Endothelial cell (in vitro differentiated cells): ENCODE data around the gene PLSCR5. TPM values are rescaled to one million over a fixed set of nuclear protein-coding genes. Genes with fewer than 3 reads are reported as not detected.

Experiments used
- DNase-seq: peaks from one replicate; pipeline ENCODE4 v3.0.0; 2021; ENCODE audit warnings: low spot score
- H3K27ac Mint-ChIP-seq: one replicate; pipeline ENCODE4 v1.8.0; 2021; ENCODE audit warnings: mixed read lengths, inconsistent platforms; ENCODE audit not compliant: unreplicated experiment
- H3K27me3 Mint-ChIP-seq: one replicate; pipeline ENCODE4 v1.8.0; 2021; ENCODE audit warnings: mild to moderate bottlenecking, moderate library complexity, mixed read lengths, inconsistent platforms; ENCODE audit not compliant: unreplicated experiment
- H3K36me3 Mint-ChIP-seq: one replicate; pipeline ENCODE4 v1.8.0; 2021; ENCODE audit warnings: mild to moderate bottlenecking, low read depth, mixed read lengths, inconsistent platforms; ENCODE audit not compliant: unreplicated experiment
- H3K4me1 Mint-ChIP-seq: one replicate; pipeline ENCODE4 v1.8.0; 2021; ENCODE audit warnings: mild to moderate bottlenecking, mixed read lengths, inconsistent platforms; ENCODE audit not compliant: unreplicated experiment
- H3K4me3 Mint-ChIP-seq: one replicate; pipeline ENCODE4 v1.8.0; 2021; ENCODE audit warnings: mild to moderate bottlenecking, mixed read lengths, inconsistent platforms; ENCODE audit not compliant: unreplicated experiment
- H3K9me3 Mint-ChIP-seq: one replicate; pipeline ENCODE4 v1.8.0; 2021; ENCODE audit warnings: mixed read lengths, inconsistent platforms; ENCODE audit not compliant: unreplicated experiment
- CTCF ChIP-seq: fragments of 200-600 bp; sonication (generic); IDR thresholded peaks from one replicate; pipeline ENCODE4 v1.5.0; 2021; ENCODE audit warnings: antibody characterized with exemption; ENCODE audit not compliant: unreplicated experiment
- total RNA-seq: library from RNA; stranded (reverse); fragmentation: NEBNext Ultra II Directional; extraction: Animal tissue kit (Norgen Biotek cat#: 25700); gene quantifications from one replicate; pipeline ENCODE4 v1.2.1, GENCODE V29; 2021; ENCODE audit not compliant: unreplicated experiment

Gene PLSCR5
- total RNA-seq, 1 donor from 2014 or later: not detected

GRCh38 chr3:146634346-146634745 lies 29.2 kb upstream of the PLSCR5 start:
- Mint-ChIP-seq H3K4me1 (no peaks in the 10 kb centered on the region), H3K27ac (no peak overlapping the region), H3K4me3 (no peak overlapping the region), H3K27me3 (peaks cover 2% of the 10 kb centered on the region), H3K9me3 (no peaks in the 10 kb centered on the region), H3K36me3 (no peaks in the 10 kb centered on the region)
- no peak for DNase-seq
- TF ChIP-seq CTCF: no peak

- DNase-seq: no peak
- no peaks in the 10 kb centered on the region for H3K9me3 Mint-ChIP-seq
- no peak overlapping the region for H3K27ac Mint-ChIP-seq
- TF ChIP-seq CTCF: no peak
- H3K4me3 Mint-ChIP-seq: no peak overlapping the region
- no peaks in the 10 kb centered on the region for H3K4me1 Mint-ChIP-seq
- H3K36me3 Mint-ChIP-seq: no peaks in the 10 kb centered on the region
- H3K27me3 Mint-ChIP-seq: peaks cover 2% of the 10 kb centered on the region
Measured at GRCh38 chr3:146628671-146629070, 23.5 kb upstream of the PLSCR5 start.

- DNase-seq: no peak
- Mint-ChIP-seq H3K36me3 (no peaks in the 10 kb centered on the region), H3K27ac (no peak overlapping the region), H3K4me3 (no peak overlapping the region), H3K4me1 (no peaks in the 10 kb centered on the region), H3K9me3 (no peaks in the 10 kb centered on the region), H3K27me3 (no peaks in the 10 kb centered on the region)
- TF ChIP-seq CTCF: no peak
Measured at GRCh38 chr3:146626403-146627122, 21.4 kb upstream of the PLSCR5 start.

GRCh38 chr3:146625186-146625775 lies 20.1 kb upstream of the PLSCR5 start:
- Mint-ChIP-seq H3K4me3 (no peak overlapping the region), H3K27ac (no peak overlapping the region), H3K27me3 (no peaks in the 10 kb centered on the region), H3K4me1 (no peaks in the 10 kb centered on the region), H3K9me3 (no peaks in the 10 kb centered on the region), H3K36me3 (no peaks in the 10 kb centered on the region)
- DNase-seq: no peak
- no peak for TF ChIP-seq CTCF

- Mint-ChIP-seq H3K36me3 (no peaks in the 10 kb centered on the region), H3K9me3 (no peaks in the 10 kb centered on the region), H3K27me3 (no peaks in the 10 kb centered on the region), H3K4me1 (no peaks in the 10 kb centered on the region), H3K4me3 (no peak overlapping the region), H3K27ac (no peak overlapping the region)
- DNase-seq: no peak
- TF ChIP-seq CTCF: no peak
Measured at GRCh38 chr3:146621723-146622122, 16.6 kb upstream of the PLSCR5 start.
